C4-2B (cell line): Measurements from ENCODE around the gene COL6A2.

ENCODE experiments used
- ZFX ChIP-seq: fragments of 450-650 bp; IDR thresholded peaks from 2 replicates; pipeline ENCODE4 v1.6.1; 2017
- TF ChIP-seq, protein P1 (sequence below): fragments of 450-650 bp; conservative IDR thresholded peaks from 2 replicates; pipeline ENCODE4 v1.5.1; 2017; ENCODE audit warnings: mild to moderate bottlenecking

DNA sequence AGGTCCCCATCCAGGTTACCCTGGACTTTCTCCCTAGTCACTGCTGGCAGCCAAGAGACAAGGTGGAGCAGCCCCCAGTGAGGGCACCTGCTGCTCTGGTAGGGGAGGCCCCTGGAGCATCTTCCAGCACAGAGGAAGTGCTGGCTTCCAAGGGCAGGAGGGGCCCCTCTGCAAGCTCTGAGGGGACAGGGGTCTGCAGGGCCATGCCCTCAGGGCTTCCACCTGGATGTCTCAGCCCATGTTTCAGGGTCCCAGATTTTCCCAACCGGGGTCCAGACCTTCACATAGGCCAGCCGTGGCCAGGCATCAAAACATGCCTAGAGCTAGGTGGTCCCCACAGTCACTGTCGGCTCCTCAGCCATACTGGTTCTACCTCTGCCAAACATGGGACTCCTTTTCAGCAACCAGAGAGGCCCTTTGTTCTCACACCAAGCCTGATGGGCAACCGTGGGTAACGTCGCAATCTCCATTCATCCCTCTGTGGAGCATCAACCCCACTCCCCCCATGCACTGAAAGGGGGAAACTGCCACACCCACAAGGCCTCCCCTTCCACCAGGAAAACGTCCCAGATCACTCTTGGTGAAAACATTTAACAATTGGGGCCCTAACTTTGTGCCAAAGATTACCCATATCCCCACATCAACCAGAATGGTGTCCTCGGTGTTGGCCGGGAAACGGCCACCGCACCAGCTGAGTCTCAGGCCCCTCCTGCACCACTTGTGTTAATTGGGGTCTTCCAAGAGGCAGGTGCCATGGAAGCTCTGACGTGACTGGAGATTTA, 1.9 kb upstream of the COL6A2 start:
- TF ChIP-seq, protein P1, sequence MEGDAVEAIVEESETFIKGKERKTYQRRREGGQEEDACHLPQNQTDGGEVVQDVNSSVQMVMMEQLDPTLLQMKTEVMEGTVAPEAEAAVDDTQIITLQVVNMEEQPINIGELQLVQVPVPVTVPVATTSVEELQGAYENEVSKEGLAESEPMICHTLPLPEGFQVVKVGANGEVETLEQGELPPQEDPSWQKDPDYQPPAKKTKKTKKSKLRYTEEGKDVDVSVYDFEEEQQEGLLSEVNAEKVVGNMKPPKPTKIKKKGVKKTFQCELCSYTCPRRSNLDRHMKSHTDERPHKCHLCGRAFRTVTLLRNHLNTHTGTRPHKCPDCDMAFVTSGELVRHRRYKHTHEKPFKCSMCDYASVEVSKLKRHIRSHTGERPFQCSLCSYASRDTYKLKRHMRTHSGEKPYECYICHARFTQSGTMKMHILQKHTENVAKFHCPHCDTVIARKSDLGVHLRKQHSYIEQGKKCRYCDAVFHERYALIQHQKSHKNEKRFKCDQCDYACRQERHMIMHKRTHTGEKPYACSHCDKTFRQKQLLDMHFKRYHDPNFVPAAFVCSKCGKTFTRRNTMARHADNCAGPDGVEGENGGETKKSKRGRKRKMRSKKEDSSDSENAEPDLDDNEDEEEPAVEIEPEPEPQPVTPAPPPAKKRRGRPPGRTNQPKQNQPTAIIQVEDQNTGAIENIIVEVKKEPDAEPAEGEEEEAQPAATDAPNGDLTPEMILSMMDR = no peak
- no peak for TF ChIP-seq ZFX
